GM19438 (cell line): ENCODE measurements around the gene DIP2B.
"Not testable (repeated sequence)": the region's sequence is repeated elsewhere in the genome, so short reads cannot be mapped to it uniquely, and the experiment has no call there.

ENCODE experiments used
- ATAC-seq: cut with Tn5 transposase; IDR thresholded peaks from one replicate; pipeline ENCODE4 v1.9.1; 2021; ENCODE audit warnings: low read depth; ENCODE audit not compliant: unreplicated experiment

DIP2B gene

GRCh38 chr12:50504798-50505674 lies at the start of gene DIP2B:
TSS of gene DIP2B (plus strand) at chr12:50504985. CDS start at chr12:50505141, 156 bp downstream.
- ATAC-seq, result peak; percentile 69

- no peak for ATAC-seq
These were observed 46.2 kb upstream of the DIP2B start for GRCh38 chr12:50458606-50459005.

- ATAC-seq, result no peak
These were observed 37.3 kb upstream of the DIP2B start for GRCh38 chr12:50467439-50467838.

- ATAC-seq, result no peak
These were observed 27.4 kb upstream of the DIP2B start for GRCh38 chr12:50477241-50477832.

GRCh38 chr12:50482571-50482970 lies 22.2 kb upstream of the DIP2B start:
- ATAC-seq, result no peak

GRCh38 chr12:50483488-50483887 lies 21.3 kb upstream of the DIP2B start:
- no peak for ATAC-seq

- ATAC-seq, result no peak
These were observed 16.0 kb upstream of the DIP2B start for GRCh38 chr12:50488801-50489200.

GRCh38 chr12:50498119-50498518 lies 6.7 kb upstream of the DIP2B start:
- ATAC-seq, result not testable (repeated sequence)

GRCh38 chr12:50505675-50506530 lies 1.1 kb downstream of the DIP2B start:
- ATAC-seq, result no peak

GRCh38 chr12:50506753-50507473 lies 2.1 kb downstream of the DIP2B start:
- ATAC-seq, result no peak

GRCh38 chr12:50507474-50507838 lies 2.7 kb downstream of the DIP2B start:
- ATAC-seq, result no peak

GRCh38 chr12:50507930-50508329 lies 3.1 kb downstream of the DIP2B start:
- ATAC-seq, result no peak

- no peak for ATAC-seq
These were observed 3.6 kb downstream of the DIP2B start for GRCh38 chr12:50508414-50508813.

- no peak for ATAC-seq
These were observed 4.3 kb downstream of the DIP2B start for GRCh38 chr12:50508970-50509663.

GRCh38 chr12:50514526-50515276 lies 9.9 kb downstream of the DIP2B start:
- no peak for ATAC-seq

GRCh38 chr12:50515587-50515986 lies 10.8 kb downstream of the DIP2B start:
- ATAC-seq, result no peak

- ATAC-seq, result peak; percentile 64
These were observed 12.8 kb downstream of the DIP2B start for GRCh38 chr12:50517421-50518048.

GRCh38 chr12:50518090-50518489 lies 13.3 kb downstream of the DIP2B start:
- ATAC-seq, result no peak

GRCh38 chr12:50519353-50519752 lies 14.6 kb downstream of the DIP2B start:
- ATAC-seq, result no peak
